Measurements from ENCODE around the gene ABCC10. TPM values are rescaled to one million over a fixed set of nuclear protein-coding genes. Genes with fewer than 3 reads are reported as not detected.

The ABCC10 gene
- total RNA-seq, 4 donors from 2014 or later, result 10.8 to 23.9 (median 19.3) TPM

DNA sequence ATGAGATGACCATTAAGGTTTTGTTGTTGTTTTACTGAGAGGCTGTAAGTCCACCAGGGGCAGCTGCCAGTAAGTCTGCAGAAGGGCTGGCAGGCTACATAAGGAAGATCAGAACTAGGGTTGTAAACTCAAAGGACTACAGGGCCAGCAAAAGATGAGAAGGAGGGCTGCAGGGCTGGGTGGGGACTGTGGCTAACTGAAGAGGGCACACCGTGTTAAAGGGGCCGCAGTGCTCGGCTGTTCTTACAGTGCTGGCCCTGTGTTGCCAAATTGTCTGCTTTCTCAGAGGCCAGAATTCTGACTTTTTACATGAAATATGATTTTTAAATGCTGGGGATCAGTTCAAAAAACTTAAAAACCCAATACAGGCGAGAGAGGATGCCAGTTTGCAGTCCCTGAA, 32.4 kb upstream of the ABCC10 start:
- Histone ChIP-seq H3K27me3 (peaks cover 0 to 14% (median 0%) of the 10 kb centered on the region in 4 donors), H3K4me3 (no peak overlapping the region), H3K9me3 (no peaks in the 10 kb centered on the region), H3K36me3 (no peaks in the 10 kb centered on the region), H3K27ac (no peak overlapping the region), H3K4me1 (peaks cover 0 to 13% (median 0%) of the 10 kb centered on the region in 3 donors)
- no peak for DNase-seq
- TF ChIP-seq POLR2A (IDR thresholded peaks at IDR 0.05), result no peak
- TF ChIP-seq, protein P1, sequence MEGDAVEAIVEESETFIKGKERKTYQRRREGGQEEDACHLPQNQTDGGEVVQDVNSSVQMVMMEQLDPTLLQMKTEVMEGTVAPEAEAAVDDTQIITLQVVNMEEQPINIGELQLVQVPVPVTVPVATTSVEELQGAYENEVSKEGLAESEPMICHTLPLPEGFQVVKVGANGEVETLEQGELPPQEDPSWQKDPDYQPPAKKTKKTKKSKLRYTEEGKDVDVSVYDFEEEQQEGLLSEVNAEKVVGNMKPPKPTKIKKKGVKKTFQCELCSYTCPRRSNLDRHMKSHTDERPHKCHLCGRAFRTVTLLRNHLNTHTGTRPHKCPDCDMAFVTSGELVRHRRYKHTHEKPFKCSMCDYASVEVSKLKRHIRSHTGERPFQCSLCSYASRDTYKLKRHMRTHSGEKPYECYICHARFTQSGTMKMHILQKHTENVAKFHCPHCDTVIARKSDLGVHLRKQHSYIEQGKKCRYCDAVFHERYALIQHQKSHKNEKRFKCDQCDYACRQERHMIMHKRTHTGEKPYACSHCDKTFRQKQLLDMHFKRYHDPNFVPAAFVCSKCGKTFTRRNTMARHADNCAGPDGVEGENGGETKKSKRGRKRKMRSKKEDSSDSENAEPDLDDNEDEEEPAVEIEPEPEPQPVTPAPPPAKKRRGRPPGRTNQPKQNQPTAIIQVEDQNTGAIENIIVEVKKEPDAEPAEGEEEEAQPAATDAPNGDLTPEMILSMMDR (IDR thresholded peaks at IDR 0.05), result no peak
- intact Hi-C loops (cut with DNase I), result no loop called here
- 93 to 96% methylated on average over 4 of the region's 4 CpGs for WGBS, 2 donors

DNA sequence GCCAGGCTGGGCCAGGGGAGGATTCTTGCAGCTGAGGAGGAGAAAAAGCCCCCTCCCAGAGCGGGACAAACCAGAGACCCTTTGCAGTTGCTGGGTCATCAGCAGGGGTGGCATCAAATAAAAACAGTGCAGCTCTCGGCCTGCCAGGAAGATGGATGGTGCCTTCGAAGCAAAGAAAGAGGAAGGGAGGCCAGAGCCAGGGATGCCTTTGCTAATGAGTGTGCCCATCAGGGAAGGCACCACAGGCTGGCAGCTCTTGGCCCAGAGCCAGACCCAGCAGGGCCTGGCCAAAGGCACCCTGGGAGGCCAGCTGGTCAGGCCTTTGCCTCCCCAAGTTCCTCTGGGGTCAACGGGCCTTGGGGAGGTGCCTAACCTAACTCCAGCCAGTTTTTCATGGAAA, 31.6 kb upstream of the ABCC10 start:
- no peak overlapping the region for H3K4me3 ChIP-seq
- no peak overlapping the region for H3K27ac ChIP-seq
- H3K9me3 ChIP-seq, result no peaks in the 10 kb centered on the region
- TF ChIP-seq, protein P1 (IDR thresholded peaks at IDR 0.05), result no peak
- TF ChIP-seq POLR2A (IDR thresholded peaks at IDR 0.05), result no peak
- DNase-seq, result no peak
- H3K27me3 ChIP-seq, result peaks cover 0 to 6% (median 0%) of the 10 kb centered on the region in 4 donors
- 57 to 58% methylated on average over 4 of the region's 4 CpGs for WGBS, 2 donors
- intact Hi-C loops (cut with DNase I), result no loop called here
- no peaks in the 10 kb centered on the region for H3K36me3 ChIP-seq
- peaks cover 0 to 13% (median 0%) of the 10 kb centered on the region in 3 donors for H3K4me1 ChIP-seq

DNA sequence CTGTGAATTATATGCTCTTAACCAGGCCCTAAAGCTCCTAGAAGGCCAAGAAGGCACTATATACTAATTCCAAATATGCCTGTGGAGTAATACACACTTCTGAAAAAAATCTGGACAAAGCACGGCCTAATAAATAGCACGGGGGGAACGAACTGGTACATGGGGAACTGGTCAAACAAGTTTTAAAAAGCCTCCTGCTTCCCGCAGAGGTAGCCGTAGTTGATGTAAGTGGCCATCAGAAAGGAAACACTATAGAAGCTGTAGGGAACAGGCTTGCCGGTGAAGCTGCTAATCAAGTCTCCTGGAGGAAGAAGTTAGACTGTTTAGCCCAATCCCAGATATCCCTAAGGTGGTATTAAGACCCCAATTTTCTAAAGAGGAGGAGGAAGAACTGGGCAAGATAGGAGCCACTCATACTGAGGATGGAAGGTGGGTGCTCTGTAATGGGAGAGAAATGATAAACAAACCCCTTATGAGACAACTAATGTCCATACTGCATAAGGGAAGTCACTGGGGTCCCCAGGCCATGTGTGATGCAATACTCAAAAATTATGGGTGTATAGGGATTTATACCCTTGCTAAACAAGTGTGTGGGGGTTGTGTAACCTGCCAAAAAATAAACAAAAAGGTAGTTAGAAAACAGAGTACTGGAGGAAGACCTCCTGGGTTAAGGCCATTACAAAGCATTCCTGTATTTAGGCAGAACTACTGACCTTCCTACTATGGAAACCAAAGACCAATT, 30.8 kb upstream of the ABCC10 start:
- TF ChIP-seq POLR2A (IDR thresholded peaks at IDR 0.05), result no peak
- TF ChIP-seq, protein P1 (IDR thresholded peaks at IDR 0.05), result no peak
- Histone ChIP-seq H3K4me1 (peaks cover 0 to 13% (median 0%) of the 10 kb centered on the region in 3 donors), H3K27ac (no peak overlapping the region), H3K4me3 (no peak overlapping the region), H3K9me3 (no peaks in the 10 kb centered on the region), H3K36me3 (no peaks in the 10 kb centered on the region), H3K27me3 (no peaks in the 10 kb centered on the region)
- 26 to 66% methylated on average over 6 of the region's 6 CpGs for WGBS, 2 donors
- intact Hi-C loops (cut with DNase I), result no loop called here
- no peak for DNase-seq

DNA sequence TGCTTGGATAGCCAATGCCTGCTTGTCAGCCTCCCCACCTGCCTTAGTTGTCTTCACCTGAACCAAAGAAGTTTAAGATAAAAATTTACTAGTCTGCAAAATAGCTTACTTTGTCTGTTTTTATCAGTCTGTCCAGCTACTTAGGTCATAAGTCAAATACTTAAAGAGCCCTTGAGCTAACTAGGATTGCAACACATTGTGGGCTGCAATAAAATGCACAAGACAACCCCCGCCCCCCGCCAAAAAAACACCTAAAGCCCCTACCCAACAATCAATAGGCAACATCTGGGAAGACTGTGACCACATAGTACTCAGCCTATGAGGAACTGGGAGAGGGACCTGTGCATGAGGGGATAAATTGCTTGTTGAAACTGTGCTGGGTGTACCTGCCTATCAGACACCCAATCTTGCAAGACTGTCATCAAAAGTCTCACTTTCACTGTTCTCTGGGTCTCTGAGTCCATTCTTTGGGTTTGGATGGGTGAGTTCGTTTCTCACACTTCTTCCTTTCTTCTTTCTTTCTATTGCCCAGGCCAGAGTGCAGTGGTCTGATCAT, 27.3 kb upstream of the ABCC10 start:
- intact Hi-C loops (cut with DNase I), result no loop called here
- Histone ChIP-seq H3K9me3 (no peaks in the 10 kb centered on the region), H3K4me3 (no peak overlapping the region), H3K27me3 (no peaks in the 10 kb centered on the region), H3K4me1 (peaks cover 0 to 13% (median 0%) of the 10 kb centered on the region in 3 donors), H3K36me3 (no peaks in the 10 kb centered on the region), H3K27ac (no peak overlapping the region)
- TF ChIP-seq POLR2A (IDR thresholded peaks at IDR 0.05), result no peak
- 20 to 64% methylated on average over 1 to 3 of the region's 3 CpGs for WGBS, 2 donors
- DNase-seq, result no peak

DNA sequence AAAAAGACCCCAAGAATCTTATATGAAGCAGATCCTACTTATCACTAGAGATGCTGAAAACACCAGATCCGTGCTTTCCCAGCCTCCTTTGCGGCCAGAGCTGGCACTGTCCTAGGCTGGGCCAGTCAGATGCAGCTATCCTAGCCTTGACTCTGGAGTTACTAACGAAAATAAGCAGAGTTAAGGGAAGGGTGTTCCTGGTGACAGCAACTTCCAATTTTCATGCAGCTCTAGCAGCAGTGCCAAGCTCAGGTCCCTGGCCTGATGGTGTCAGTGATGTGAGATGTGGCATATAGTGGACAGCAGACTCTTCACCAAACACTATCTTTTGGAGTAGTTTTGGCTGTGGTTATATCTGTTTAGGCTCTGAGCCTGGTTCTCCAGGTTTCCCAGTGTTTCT, 25.6 kb upstream of the ABCC10 start:
- intact Hi-C loops (cut with DNase I), result no loop called here
- no peaks in the 10 kb centered on the region for H3K9me3 ChIP-seq
- no peaks in the 10 kb centered on the region for H3K36me3 ChIP-seq
- no peak for TF ChIP-seq POLR2A (IDR thresholded peaks at IDR 0.05)
- TF ChIP-seq, protein P1 (IDR thresholded peaks at IDR 0.05), result no peak
- no peak for DNase-seq
- no peak overlapping the region for H3K27ac ChIP-seq
- H3K4me1 ChIP-seq, result peaks cover 0 to 2% (median 0%) of the 10 kb centered on the region in 3 donors
- no peak overlapping the region for H3K4me3 ChIP-seq
- WGBS, 2 donors, result 85 to 100% methylated on average over 3 of the region's 3 CpGs
- H3K27me3 ChIP-seq, result no peaks in the 10 kb centered on the region

Data from esophagus squamous epithelium (tissue), 5 donors.